Tibial nerve (tissue), 4 donors: ENCODE measurements around the gene RNF213. TPM values are rescaled to one million over a fixed set of nuclear protein-coding genes. Genes with fewer than 3 reads are reported as not detected.

Experiments used
- DNase-seq, 2 donors: peaks; one replicate each; pipeline ENCODE4 v3.0.0-alpha.2; 2019; ENCODE audit warnings: low spot score in 2 of 2
- H3K27ac ChIP-seq, 4 donors: fragments of 200-600 bp; sonication (generic) in 3 of 4; one replicate each; pipeline ENCODE4 v1.5.1; 2017 to 2019; ENCODE audit warnings: mild to moderate bottlenecking in 1 of 4
- H3K27me3 ChIP-seq, 2 donors: fragments of 200-600 bp; sonication (generic) in 1 of 2; one replicate each; pipeline versions ENCODE4 v1.5.1 to v1.6.0; 2017 to 2019
- H3K36me3 ChIP-seq, 3 donors: fragments of 200-600 bp; sonication (generic); one replicate each; pipeline ENCODE4 v1.5.1; 2018 to 2019
- H3K4me1 ChIP-seq, 4 donors: fragments of 200-600 bp; sonication (generic) in 3 of 4; one replicate each; pipeline ENCODE4 v1.5.1; 2017 to 2019
- H3K4me3 ChIP-seq, 4 donors: fragments of 200-600 bp; sonication (generic) in 3 of 4; one replicate each; pipeline ENCODE4 v1.5.1; 2017 to 2019; ENCODE audit warnings: mild to moderate bottlenecking in 1 of 4, moderate library complexity in 1 of 4
- H3K9me3 ChIP-seq, 4 donors: fragments of 200-600 bp; sonication (generic) in 3 of 4; one replicate each; pipeline ENCODE4 v1.5.1; 2017 to 2019
- CTCF ChIP-seq, 5 experiments: fragments of 200-600 bp in 3 of 5; fragments of 450-650 bp in 2 of 5; sonication (generic) in 3 of 5; IDR thresholded peaks; one replicate each; pipeline ENCODE4 v1.5.1; 2016 to 2019; ENCODE audit warnings: antibody characterized with exemption in 5 of 5, mild to moderate bottlenecking in 3 of 5, moderate library complexity in 2 of 5
- EP300 ChIP-seq, 2 donors: sonication (generic); formaldehyde crosslinking; IDR thresholded peaks; one replicate each; pipeline ENCODE4 v1.6.1; 2017; ENCODE audit warnings: antibody characterized with exemption in 2 of 2, mild to moderate bottlenecking in 1 of 2
- POLR2A ChIP-seq, 2 donors: fragments of 450-650 bp; IDR thresholded peaks; one replicate each; pipeline ENCODE4 v1.6.1; 2017; ENCODE audit warnings: antibody characterized with exemption in 2 of 2, mild to moderate bottlenecking in 2 of 2, moderate library complexity in 2 of 2
- WGBS, 2 donors: methylation state at CpG; one replicate each; pipeline ENCODE4 v1.1.5; 2018; 5-methylcytosine and 5-hydroxymethylcytosine counted together
- small RNA-seq: library from RNA; depleted of rRNA; stranded (forward); fragments of <200 nt; gene quantifications from one replicate; pipeline ENCODE3, GENCODE V24; 2016
- total RNA-seq, 4 donors: library from RNA; depleted of rRNA; stranded (reverse); fragments of >200 nt; gene quantifications; one replicate each; pipeline ENCODE4 v1.1.0, GENCODE V29; 2016

The RNF213 gene
- total RNA-seq, 4 donors from 2014 or later, result 107 to 148 (median 119) TPM

GRCh38 chr17:80444644-80444979, 184.0 kb downstream of the RNF213 start:
- no peak for DNase-seq
- H3K4me1 ChIP-seq, result peaks cover 0 to 9% (median 0%) of the 10 kb centered on the region in 4 donors
- H3K4me3 ChIP-seq, result no peak overlapping the region
- H3K9me3 ChIP-seq, result no peaks in the 10 kb centered on the region
- peaks cover 0 to 11% (median 0%) of the 10 kb centered on the region in 3 donors for H3K36me3 ChIP-seq
- 43 to 45% methylated on average over 4 to 5 of the region's 6 CpGs for WGBS, 2 donors
- no peak for TF ChIP-seq POLR2A (IDR thresholded peaks at IDR 0.05)
- no peak for TF ChIP-seq EP300 (IDR thresholded peaks at IDR 0.05)
- TF ChIP-seq CTCF (IDR thresholded peaks at IDR 0.05), result no peak
- H3K27ac ChIP-seq, result no peak overlapping the region
- H3K27me3 ChIP-seq, result no peaks in the 10 kb centered on the region

GRCh38 chr17:80445007-80445725, 184.5 kb downstream of the RNF213 start:
- Histone ChIP-seq H3K4me1 (peaks cover 0 to 9% (median 0%) of the 10 kb centered on the region in 4 donors), H3K9me3 (no peaks in the 10 kb centered on the region), H3K27ac (no peak overlapping the region), H3K27me3 (no peaks in the 10 kb centered on the region), H3K4me3 (no peak overlapping the region), H3K36me3 (peaks cover 0 to 11% (median 0%) of the 10 kb centered on the region in 3 donors)
- 49 to 59% methylated on average over 7 to 10 of the region's 26 CpGs for WGBS, 2 donors
- TF ChIP-seq EP300 (IDR thresholded peaks at IDR 0.05) (no peak), POLR2A (IDR thresholded peaks at IDR 0.05) (no peak), CTCF (IDR thresholded peaks at IDR 0.05) (no peak)
- DNase-seq, result no peak

- Histone ChIP-seq H3K4me3 (no peak overlapping the region), H3K27ac (no peak overlapping the region), H3K4me1 (peaks cover 0 to 9% (median 0%) of the 10 kb centered on the region in 4 donors), H3K9me3 (no peaks in the 10 kb centered on the region), H3K27me3 (no peaks in the 10 kb centered on the region), H3K36me3 (peaks cover 0 to 11% (median 0%) of the 10 kb centered on the region in 3 donors)
- no peak for DNase-seq
- 55% methylated on average over 3 of the region's 10 CpGs; no CpG with 5 or more reads in 1 of the 2 donors for WGBS, 2 donors
- TF ChIP-seq EP300 (IDR thresholded peaks at IDR 0.05) (no peak), CTCF (IDR thresholded peaks at IDR 0.05) (no peak), POLR2A (IDR thresholded peaks at IDR 0.05) (no peak)
These were observed 185.1 kb downstream of the RNF213 start for GRCh38 chr17:80445726-80446110.

DNA sequence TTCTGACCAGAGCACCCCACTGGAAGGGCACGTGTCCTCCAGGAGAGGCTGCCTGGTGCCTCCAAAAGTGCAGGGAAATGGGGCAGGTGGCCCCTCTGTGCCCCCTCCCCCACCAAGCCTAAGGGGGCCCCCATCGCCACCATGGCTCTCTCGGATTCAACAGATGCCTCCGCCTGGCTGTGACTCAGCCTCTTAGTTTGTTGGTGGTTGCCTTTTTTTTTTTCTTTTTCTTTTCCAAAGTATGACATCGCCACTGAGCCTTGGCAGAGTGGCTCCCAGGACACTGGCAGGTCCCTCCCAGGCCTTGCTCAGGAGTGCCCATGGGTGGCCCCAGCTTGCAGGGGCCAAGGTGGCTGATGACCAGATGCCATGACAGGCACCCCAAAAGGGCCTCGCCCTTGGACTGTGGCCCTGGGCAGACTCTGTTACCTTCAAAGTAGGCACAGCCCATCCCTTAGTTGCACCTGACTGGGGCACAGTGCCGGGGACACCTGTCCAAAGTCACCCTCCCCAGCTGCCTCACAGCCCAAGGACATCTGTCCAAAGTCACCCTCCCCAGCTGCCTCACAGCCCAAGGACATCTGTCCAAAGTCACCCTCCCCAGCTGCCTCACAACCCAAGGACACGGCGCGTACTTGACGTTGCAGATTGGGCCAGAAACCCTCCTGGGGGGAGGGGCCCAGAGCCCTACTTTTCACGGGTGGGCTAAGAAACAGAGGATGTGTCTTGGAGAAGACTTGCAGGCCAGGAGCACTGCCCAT, 186.2 kb downstream of the RNF213 start:
- Histone ChIP-seq H3K4me1 (peaks cover 0 to 9% (median 0%) of the 10 kb centered on the region in 4 donors), H3K27me3 (no peaks in the 10 kb centered on the region), H3K4me3 (no peak overlapping the region), H3K36me3 (peaks cover 0 to 5% (median 0%) of the 10 kb centered on the region in 3 donors), H3K9me3 (no peaks in the 10 kb centered on the region), H3K27ac (no peak overlapping the region)
- DNase-seq, result no peak
- TF ChIP-seq EP300 (IDR thresholded peaks at IDR 0.05), result no peak
- WGBS, 2 donors, result 72 to 73% methylated on average over 12 of the region's 12 CpGs

DNA sequence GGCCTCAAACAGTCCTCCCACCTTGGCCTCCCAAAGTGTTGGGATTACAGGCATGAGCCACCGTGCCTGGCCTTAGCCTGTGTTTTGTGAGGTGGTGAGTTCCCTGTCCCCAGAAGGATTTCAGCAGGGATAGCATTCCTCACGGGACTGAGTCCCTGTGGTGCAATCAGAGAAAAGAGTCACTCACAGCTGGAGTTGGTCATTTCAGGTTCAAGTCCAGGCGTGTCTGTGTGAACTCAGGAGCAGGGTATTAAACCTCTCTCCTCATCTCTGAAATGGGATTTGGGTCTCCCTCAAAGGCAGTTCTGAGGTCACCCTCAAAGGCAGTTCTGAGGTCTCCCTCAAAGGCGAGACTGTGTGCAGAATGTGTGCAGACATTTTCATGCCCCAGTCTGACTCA, 187.1 kb downstream of the RNF213 start:
- no peak for DNase-seq
- WGBS, 2 donors, result 83 to 84% methylated on average over 4 of the region's 4 CpGs
- H3K36me3 ChIP-seq, result no peaks in the 10 kb centered on the region
- peaks cover 0 to 9% (median 0%) of the 10 kb centered on the region in 4 donors for H3K4me1 ChIP-seq
- TF ChIP-seq POLR2A (IDR thresholded peaks at IDR 0.05) (no peak), EP300 (IDR thresholded peaks at IDR 0.05) (no peak), CTCF (IDR thresholded peaks at IDR 0.05) (no peak)
- no peak overlapping the region for H3K4me3 ChIP-seq
- no peak overlapping the region for H3K27ac ChIP-seq
- H3K27me3 ChIP-seq, result no peaks in the 10 kb centered on the region
- H3K9me3 ChIP-seq, result no peaks in the 10 kb centered on the region

Small RNA genes within 50 kb of the gene (small RNA-seq; reads per million reads assigned to genes)
- gene MIR4730, result not detected

Other genes with a start within 250 kb of the RNF213 start
- 10 to 100 TPM; 48.3 to 68.4 (median 58.1) TPM for gene TBC1D16, start 225.0 kb upstream of the RNF213 start, total RNA-seq
- gene CCDC40, start 224.2 kb upstream of the RNF213 start, total RNA-seq, result 10 to 100 TPM in 3 of 4 donors, 1 to 10 TPM in 1; 7.1 to 13.8 (median 12.0) TPM
- gene GAA, start 159.3 kb upstream of the RNF213 start, total RNA-seq, result 10 to 100 TPM; 52.7 to 81.9 (median 67.8) TPM
- 10 to 100 TPM; 34.5 to 69.0 (median 59.2) TPM for gene EIF4A3, start 113.7 kb upstream of the RNF213 start, total RNA-seq
- 1 to 10 TPM in 3 of 4 donors, under 1 TPM in 1; 0.22 to 4.4 (median 1.3) TPM for gene CARD14, start 90.8 kb upstream of the RNF213 start, total RNA-seq
- gene SGSH, start 40.5 kb upstream of the RNF213 start, total RNA-seq, result 10 to 100 TPM; 26.1 to 50.5 (median 34.6) TPM
- 10 to 100 TPM; 14.4 to 44.7 (median 21.5) TPM for gene SLC26A11, start 40.4 kb upstream of the RNF213 start, total RNA-seq
- gene ENDOV, start 154.3 kb downstream of the RNF213 start, total RNA-seq, result 10 to 100 TPM in 3 of 4 donors, 1 to 10 TPM in 1; 9.8 to 30.3 (median 16.6) TPM
- under 1 TPM in 2 of 4 donors, not detected in 2; 0.21 to 0.59 TPM for gene NPTX1, start 215.8 kb downstream of the RNF213 start, total RNA-seq